Mesendoderm (in vitro differentiated cells): ENCODE data around the gene CMTM7.

ENCODE experiments used
- DNase-seq: peaks from one replicate; pipeline ENCODE4 v3.0.0; 2013
- H2AK5ac ChIP-seq: 2 replicates; pipeline ENCODE4 v1.6.1; 2013; ENCODE audit warnings: low read length, inconsistent platforms
- H2BK120ac ChIP-seq: 2 replicates; pipeline ENCODE4 v1.6.1; 2013; ENCODE audit warnings: low read depth, mild to moderate bottlenecking, low read length, moderate library complexity, mixed read lengths
- H2BK15ac ChIP-seq: replicated peaks from 2 replicates; pipeline ENCODE4 v1.6.1; 2013; ENCODE audit warnings: low read depth, mild to moderate bottlenecking, moderate library complexity
- H2BK5ac ChIP-seq: 2 replicates; pipeline ENCODE4 v1.6.1; 2013; ENCODE audit warnings: low read length, inconsistent platforms
- H3K18ac ChIP-seq: 2 replicates; pipeline ENCODE4 v1.6.1; 2013; ENCODE audit warnings: mild to moderate bottlenecking, low read length, mixed read lengths
- H3K23ac ChIP-seq: one replicate; pipeline ENCODE4 v1.6.1; 2013; ENCODE audit warnings: low read length
- H3K27ac ChIP-seq: 2 replicates; pipeline ENCODE4 v1.5.1; 2013; ENCODE audit warnings: low read depth, mild to moderate bottlenecking, inconsistent platforms, low read length, moderate library complexity
- H3K27me3 ChIP-seq: 2 replicates; pipeline ENCODE4 v1.6.1; 2013; ENCODE audit warnings: low read length, control low read depth, mild to moderate bottlenecking, inconsistent platforms; ENCODE audit not compliant: insufficient read depth, poor library complexity
- H3K36me3 ChIP-seq: 2 replicates; pipeline ENCODE4 v1.6.1; 2013; ENCODE audit warnings: low read length, inconsistent platforms; ENCODE audit not compliant: control insufficient read depth, insufficient read depth
- H3K4ac ChIP-seq: one replicate; pipeline ENCODE4 v1.6.1; 2013; ENCODE audit warnings: low read depth, mild to moderate bottlenecking, low read length, moderate library complexity
- H3K4me1 ChIP-seq: 2 replicates; pipeline ENCODE4 v1.6.1; 2013; ENCODE audit warnings: low read depth, low read length, inconsistent platforms; ENCODE audit not compliant: control insufficient read depth
- H3K4me2 ChIP-seq: 2 replicates; pipeline ENCODE4 v1.6.1; 2013; ENCODE audit warnings: low read length
- H3K4me3 ChIP-seq: 2 replicates; pipeline ENCODE4 v1.5.1; 2013; ENCODE audit warnings: mild to moderate bottlenecking, low read length
- H3K56ac ChIP-seq: one replicate; pipeline ENCODE4 v1.6.1; 2013; ENCODE audit warnings: low read length
- H3K79me1 ChIP-seq: 2 replicates; pipeline ENCODE4 v1.6.1; 2013; ENCODE audit warnings: low read length, inconsistent platforms
- H3K79me2 ChIP-seq: 2 replicates; pipeline ENCODE4 v1.6.1; 2013; ENCODE audit warnings: mild to moderate bottlenecking, low read length; ENCODE audit not compliant: control insufficient read depth, insufficient read depth
- H3K9ac ChIP-seq: 2 replicates; pipeline ENCODE4 v1.6.1; 2013; ENCODE audit warnings: low read length, inconsistent platforms
- H4K5ac ChIP-seq: one replicate; pipeline ENCODE4 v1.6.1; 2013; ENCODE audit warnings: low read length
- H4K8ac ChIP-seq: one replicate; pipeline ENCODE4 v1.6.1; 2013; ENCODE audit warnings: low read depth, mild to moderate bottlenecking, control low read depth, low read length, moderate library complexity
- WGBS: extraction: QIAGEN DNeasy Blood & Tissue Kit; methylation state at CpG from one replicate; pipeline ENCODE4 v1.1.7; 2013; ENCODE audit warnings: low lambda C conversion rate, missing lambda C conversion rate; ENCODE audit not compliant: insufficient coverage; ENCODE audit errors: extremely low coverage; 5-methylcytosine and 5-hydroxymethylcytosine counted together

Gene CMTM7

GRCh38 chr3:32403663-32404062 is 12.0 kb downstream of the CMTM7 start:
- H3K4me3 ChIP-seq: no peak overlapping the region
- no peak overlapping the region for H2BK15ac ChIP-seq
- no peak overlapping the region for H3K18ac ChIP-seq
- H3K4me1 ChIP-seq: peaks cover 2% of the 10 kb centered on the region
- H3K9ac ChIP-seq: no peak overlapping the region
- H3K27me3 ChIP-seq: no peaks in the 10 kb centered on the region
- DNase-seq: no peak
- H3K4ac ChIP-seq: no peak overlapping the region
- no CpG with 5 or more reads among the region's 3 CpGs for WGBS
- no peak overlapping the region for H2AK5ac ChIP-seq
- no peak overlapping the region for H3K27ac ChIP-seq
- H2BK5ac ChIP-seq: no peak overlapping the region
- no peak overlapping the region for H4K5ac ChIP-seq
- no peaks in the 10 kb centered on the region for H3K36me3 ChIP-seq
- no peak overlapping the region for H2BK120ac ChIP-seq
- H3K56ac ChIP-seq: no peak overlapping the region
- no peak overlapping the region for H4K8ac ChIP-seq
- H3K4me2 ChIP-seq: no peak overlapping the region
- H3K23ac ChIP-seq: no peak overlapping the region
- peaks cover 17% of the 10 kb centered on the region for H3K79me1 ChIP-seq
- H3K79me2 ChIP-seq: peaks cover 28% of the 10 kb centered on the region

- no peak overlapping the region for H3K27ac ChIP-seq
- H3K27me3 ChIP-seq: no peaks in the 10 kb centered on the region
- H2BK120ac ChIP-seq: no peak overlapping the region
- peaks cover 22% of the 10 kb centered on the region for H3K79me2 ChIP-seq
- no peak overlapping the region for H3K9ac ChIP-seq
- H3K79me1 ChIP-seq: peaks cover 13% of the 10 kb centered on the region
- no peak overlapping the region for H3K4ac ChIP-seq
- H3K23ac ChIP-seq: no peak overlapping the region
- H4K5ac ChIP-seq: no peak overlapping the region
- DNase-seq: no peak
- H3K18ac ChIP-seq: no peak overlapping the region
- peaks cover 2% of the 10 kb centered on the region for H3K4me1 ChIP-seq
- no peaks in the 10 kb centered on the region for H3K36me3 ChIP-seq
- H4K8ac ChIP-seq: no peak overlapping the region
- no peak overlapping the region for H2BK15ac ChIP-seq
- no CpG with 5 or more reads among the region's 1 CpG for WGBS
- H2BK5ac ChIP-seq: no peak overlapping the region
- H2AK5ac ChIP-seq: no peak overlapping the region
- H3K4me3 ChIP-seq: no peak overlapping the region
- no peak overlapping the region for H3K56ac ChIP-seq
- no peak overlapping the region for H3K4me2 ChIP-seq
Observed at GRCh38 chr3:32404714-32405113, 13.1 kb downstream of the CMTM7 start.

DNA sequence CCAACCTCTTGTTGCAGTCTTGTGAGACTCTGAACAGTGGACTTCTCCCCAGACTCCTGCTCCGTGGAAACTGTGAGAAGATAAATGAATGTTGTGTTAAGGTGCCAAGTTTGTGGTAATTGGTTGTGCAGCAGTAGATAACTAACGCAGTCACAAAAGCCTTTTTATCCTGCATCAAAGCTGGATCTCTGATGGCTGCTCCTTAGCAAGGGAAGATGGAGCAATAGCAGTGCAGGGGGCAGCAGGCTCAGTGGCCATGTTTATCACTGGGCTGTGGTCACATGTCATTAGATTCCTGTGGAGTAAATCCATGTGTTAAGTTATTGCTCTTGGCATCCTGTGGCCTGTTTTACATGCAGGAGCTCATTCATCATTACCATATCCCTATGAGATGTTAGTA is 13.5 kb downstream of the CMTM7 start:
- Histone ChIP-seq H3K18ac (no peak overlapping the region), H3K36me3 (no peaks in the 10 kb centered on the region), H3K9ac (no peak overlapping the region), H2BK15ac (no peak overlapping the region), H3K23ac (no peak overlapping the region), H3K56ac (no peak overlapping the region), H2BK5ac (no peak overlapping the region), H3K4ac (no peak overlapping the region), H3K27me3 (no peaks in the 10 kb centered on the region), H2AK5ac (no peak overlapping the region), H3K27ac (no peak overlapping the region), H3K79me2 (peaks cover 22% of the 10 kb centered on the region), H3K4me1 (peaks cover 5% of the 10 kb centered on the region), H3K79me1 (peaks cover 13% of the 10 kb centered on the region), H4K5ac (no peak overlapping the region), H4K8ac (no peak overlapping the region), H3K4me3 (no peak overlapping the region), H3K4me2 (no peak overlapping the region), H2BK120ac (no peak overlapping the region)
- WGBS: no CpG with 5 or more reads among the region's 2 CpGs
- no peak for DNase-seq

- H4K8ac ChIP-seq: no peak overlapping the region
Observed at GRCh38 chr3:32405711-32406323, 14.2 kb downstream of the CMTM7 start.

DNA sequence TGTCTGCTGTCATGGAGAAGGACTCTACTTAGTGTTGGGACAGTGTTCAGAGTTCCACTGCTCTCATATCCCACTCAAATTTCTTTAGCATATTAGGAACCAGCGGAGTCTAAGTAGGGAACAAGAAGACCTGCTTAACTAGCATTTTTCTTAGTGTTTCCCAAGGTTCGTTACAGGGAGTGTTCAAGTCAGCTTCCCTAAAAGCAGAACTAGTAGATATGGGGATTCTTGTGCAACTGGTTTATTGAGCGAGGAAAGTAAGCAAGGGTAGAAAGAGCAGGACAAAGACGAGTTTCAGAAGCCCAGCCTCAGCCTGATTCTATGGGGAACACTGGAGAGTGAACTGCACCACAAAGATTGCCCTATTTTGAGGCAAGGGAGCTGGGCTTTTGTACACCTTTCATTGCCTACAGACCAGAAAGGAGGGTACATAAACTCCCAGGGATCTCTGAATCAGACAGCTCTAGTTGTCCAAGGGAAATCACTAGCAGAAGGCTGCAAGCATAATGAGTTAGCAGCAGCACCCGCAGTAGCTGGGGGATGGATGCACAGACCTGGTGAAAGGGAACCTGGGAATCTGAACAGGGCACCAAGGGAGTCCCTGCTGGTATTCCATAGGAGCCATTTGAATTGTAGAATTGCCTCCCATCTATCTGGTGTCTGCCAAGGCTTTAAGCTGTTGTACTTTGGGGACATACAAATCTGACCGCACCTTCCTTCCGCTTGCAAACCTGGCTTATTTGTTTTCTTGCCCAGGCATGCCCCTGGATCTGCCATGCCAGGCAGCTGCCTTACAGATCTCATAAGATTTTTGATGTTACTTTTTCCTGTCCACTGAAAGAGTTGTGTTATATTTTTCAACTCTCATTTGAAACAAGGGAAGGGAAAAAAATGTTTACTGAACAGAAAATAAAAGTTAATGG is 15.1 kb downstream of the CMTM7 start:
- H3K4me1 ChIP-seq: peaks cover 5% of the 10 kb centered on the region
- H3K79me2 ChIP-seq: peaks cover 22% of the 10 kb centered on the region
- WGBS: no CpG with 5 or more reads among the region's 7 CpGs
- H3K56ac ChIP-seq: peak overlapping the region; percentile 40
- H3K4ac ChIP-seq: no peak overlapping the region
- DNase-seq: no peak
- H2BK5ac ChIP-seq: no peak overlapping the region
- H2AK5ac ChIP-seq: no peak overlapping the region
- no peaks in the 10 kb centered on the region for H3K27me3 ChIP-seq
- peaks cover 14% of the 10 kb centered on the region for H3K79me1 ChIP-seq
- no peaks in the 10 kb centered on the region for H3K36me3 ChIP-seq
- H3K27ac ChIP-seq: no peak overlapping the region
- H3K23ac ChIP-seq: no peak overlapping the region
- H3K4me2 ChIP-seq: no peak overlapping the region
- no peak overlapping the region for H3K4me3 ChIP-seq
- no peak overlapping the region for H4K8ac ChIP-seq
- no peak overlapping the region for H2BK15ac ChIP-seq
- no peak overlapping the region for H3K9ac ChIP-seq
- no peak overlapping the region for H4K5ac ChIP-seq
- H2BK120ac ChIP-seq: no peak overlapping the region
- H3K18ac ChIP-seq: peak overlapping the region; percentile 30

More at GRCh38 chr3:32405711-32406323, 14.2 kb downstream of the CMTM7 start:
- no CpG with 5 or more reads among the region's 7 CpGs for WGBS
- Histone ChIP-seq H3K23ac (no peak overlapping the region), H2BK120ac (no peak overlapping the region), H3K79me2 (peaks cover 19% of the 10 kb centered on the region), H4K5ac (no peak overlapping the region), H2AK5ac (no peak overlapping the region), H2BK5ac (no peak overlapping the region), H2BK15ac (no peak overlapping the region), H3K27ac (no peak overlapping the region), H3K4me3 (no peak overlapping the region), H3K4ac (no peak overlapping the region), H3K4me2 (no peak overlapping the region), H3K9ac (no peak overlapping the region), H3K79me1 (peaks cover 10% of the 10 kb centered on the region), H3K18ac (no peak overlapping the region), H3K36me3 (no peaks in the 10 kb centered on the region), H3K56ac (no peak overlapping the region), H3K4me1 (peaks cover 4% of the 10 kb centered on the region), H3K27me3 (no peaks in the 10 kb centered on the region)
- DNase-seq: no peak
